ENCODE data around the gene DCAF7.
A peak's percentile ranks its signal among the peaks of the same experiment; 100 is the strongest.

DCAF7 gene

DNA sequence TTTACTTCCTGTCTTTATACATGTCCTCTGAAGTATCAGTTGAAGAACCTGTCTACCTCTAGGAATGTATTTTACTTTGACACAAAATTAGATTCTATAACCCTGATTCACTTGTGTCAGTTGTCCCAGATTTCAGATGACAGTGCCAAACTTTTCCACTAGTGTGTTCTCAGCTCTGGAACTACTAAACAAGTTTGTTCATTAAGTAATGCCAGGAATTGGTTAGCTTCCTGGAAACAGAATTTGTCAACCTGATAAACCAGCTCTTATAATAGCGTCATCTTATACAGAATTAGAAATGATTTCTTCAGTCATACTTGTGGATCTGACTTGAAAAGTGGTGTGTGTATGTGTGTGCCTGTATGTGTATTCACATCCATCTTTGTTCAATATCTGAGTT is 79.3 kb downstream of the DCAF7 start:
- Histone ChIP-seq H3K27ac (ENCODE audit: low read length) (no peak overlapping the region), H3K27me3 (ENCODE audit: control insufficient read depth, insufficient read depth, low read length) (no peaks in the 10 kb centered on the region), H3K4me3 (ENCODE audit: low read length) (no peak overlapping the region)

DNA sequence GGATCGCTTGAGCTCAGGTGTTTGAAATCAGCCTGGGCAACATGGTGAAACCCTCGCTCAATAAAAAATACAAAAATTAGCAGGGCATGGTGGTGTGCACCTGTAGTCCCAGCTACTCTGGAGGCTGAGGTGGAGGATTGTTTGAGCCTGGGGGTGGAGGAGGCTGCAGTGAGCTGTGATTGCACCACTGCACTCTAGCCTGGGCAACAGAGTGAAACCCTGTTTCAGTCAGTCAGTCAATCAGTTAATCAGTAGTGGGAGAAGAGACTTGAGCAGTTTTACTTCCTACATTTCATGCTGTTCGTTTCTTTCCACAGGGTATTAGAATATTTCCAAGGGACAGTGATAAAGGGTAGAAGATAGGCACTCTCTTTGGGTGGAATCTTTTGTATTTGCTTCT is 80.8 kb downstream of the DCAF7 start:
- peaks cover 31% of the 10 kb centered on the region for H3K4me1 ChIP-seq (ENCODE audit: control insufficient read depth, low read depth, low read length)
- no peak overlapping the region for H3K4me3 ChIP-seq (ENCODE audit: low read length)
- peaks cover 1% of the 10 kb centered on the region for H3K36me3 ChIP-seq (ENCODE audit: control insufficient read depth, low read depth, low read length)
- no peak overlapping the region for H3K9ac ChIP-seq (ENCODE audit: low read length)
- no peaks in the 10 kb centered on the region for H3K9me3 ChIP-seq (ENCODE audit: control insufficient read depth, low read depth, low read length)
- H3K27me3 ChIP-seq (ENCODE audit: control insufficient read depth, insufficient read depth, low read length) = no peaks in the 10 kb centered on the region
- peak overlapping the region; percentile 4 for H3K27ac ChIP-seq (ENCODE audit: low read length)

More for the DNA sequence above, 79.3 kb downstream of the DCAF7 start:
- no peaks in the 10 kb centered on the region for H3K36me3 ChIP-seq (ENCODE audit: control insufficient read depth, low read depth, low read length)
- H3K9me3 ChIP-seq (ENCODE audit: control insufficient read depth, low read depth, low read length) = no peaks in the 10 kb centered on the region
- H3K9ac ChIP-seq (ENCODE audit: low read length) = no peak overlapping the region
- H3K4me1 ChIP-seq (ENCODE audit: control insufficient read depth, low read depth, low read length) = peaks cover 28% of the 10 kb centered on the region

DNA sequence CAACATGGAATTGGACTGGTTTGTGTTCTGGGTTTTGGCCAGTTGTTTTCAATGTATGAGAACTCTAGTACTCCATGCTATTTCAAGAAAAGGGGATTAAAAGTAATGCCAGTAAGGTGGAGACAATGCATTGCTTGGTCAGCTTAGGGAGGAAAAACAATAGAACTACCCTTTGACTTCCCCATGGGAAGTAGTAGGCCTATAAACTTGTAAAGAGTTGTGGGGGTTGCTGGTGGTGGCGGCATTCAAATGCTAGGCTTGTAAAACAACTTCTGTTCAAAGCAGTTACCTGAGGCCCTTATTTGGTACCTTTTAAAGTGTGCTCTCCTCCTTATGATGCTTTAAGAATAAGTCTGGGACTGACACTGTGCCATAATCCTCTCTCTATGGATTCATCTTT is 81.3 kb downstream of the DCAF7 start:
- Histone ChIP-seq H3K9ac (ENCODE audit: low read length) (no peak overlapping the region), H3K27me3 (ENCODE audit: control insufficient read depth, insufficient read depth, low read length) (no peaks in the 10 kb centered on the region), H3K27ac (ENCODE audit: low read length) (peak overlapping the region; percentile 4), H3K4me1 (ENCODE audit: control insufficient read depth, low read depth, low read length) (peaks cover 31% of the 10 kb centered on the region), H3K9me3 (ENCODE audit: control insufficient read depth, low read depth, low read length) (no peaks in the 10 kb centered on the region), H3K36me3 (ENCODE audit: control insufficient read depth, low read depth, low read length) (peaks cover 7% of the 10 kb centered on the region), H3K4me3 (ENCODE audit: low read length) (no peak overlapping the region)

DNA sequence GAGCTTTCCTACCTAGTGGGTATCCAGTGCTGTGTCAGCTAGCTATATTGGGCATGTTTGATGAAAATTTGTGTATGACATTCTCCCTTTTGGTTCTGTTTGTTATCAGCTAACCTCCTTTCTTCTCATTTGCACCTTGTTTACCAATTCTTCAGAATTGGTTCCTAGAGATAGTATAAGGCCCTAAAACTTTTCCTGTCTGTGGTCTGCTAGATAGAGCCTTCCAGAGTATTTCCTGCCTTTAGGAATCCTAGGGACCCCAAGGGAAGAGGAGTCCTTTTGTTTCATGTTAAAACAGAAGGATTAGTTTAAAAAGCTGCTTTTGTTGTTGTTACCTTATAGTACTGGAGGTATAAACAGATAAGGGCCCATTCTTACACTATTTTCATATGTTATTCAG is 83.5 kb downstream of the DCAF7 start:
- H3K27ac ChIP-seq (ENCODE audit: low read length) = no peak overlapping the region
- H3K4me3 ChIP-seq (ENCODE audit: low read length) = no peak overlapping the region
- peak overlapping the region; percentile 9 for H3K9ac ChIP-seq (ENCODE audit: low read length)

DNA sequence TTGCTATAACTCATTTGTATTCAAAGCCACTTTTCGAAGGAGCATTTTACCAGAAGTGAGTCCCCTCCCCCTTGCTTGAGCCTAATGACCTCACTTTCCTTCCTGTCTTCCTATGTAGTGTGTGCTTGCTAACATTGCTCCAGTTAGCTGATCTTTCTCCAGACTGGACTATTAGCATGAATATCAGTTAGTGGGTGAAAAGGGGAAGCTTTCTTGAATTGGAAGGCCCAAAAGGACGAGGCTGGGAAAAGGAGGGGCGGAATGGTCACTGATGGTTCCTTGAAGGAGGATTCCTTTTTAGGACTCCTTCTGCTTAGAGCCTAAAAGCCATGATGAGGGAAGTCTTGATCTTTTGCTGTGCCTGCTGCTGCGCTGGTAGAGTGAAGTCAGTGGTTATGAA is 83.9 kb downstream of the DCAF7 start:
- Histone ChIP-seq H3K4me3 (ENCODE audit: low read length) (no peak overlapping the region), H3K27ac (ENCODE audit: low read length) (no peak overlapping the region), H3K36me3 (ENCODE audit: control insufficient read depth, low read depth, low read length) (peaks cover 7% of the 10 kb centered on the region), H3K9ac (ENCODE audit: low read length) (peak overlapping the region; percentile 9), H3K27me3 (ENCODE audit: control insufficient read depth, insufficient read depth, low read length) (no peaks in the 10 kb centered on the region), H3K4me1 (ENCODE audit: control insufficient read depth, low read depth, low read length) (peaks cover 31% of the 10 kb centered on the region), H3K9me3 (ENCODE audit: control insufficient read depth, low read depth, low read length) (no peaks in the 10 kb centered on the region)

More for the DNA sequence above, 83.5 kb downstream of the DCAF7 start:
- Histone ChIP-seq H3K27me3 (ENCODE audit: control insufficient read depth, insufficient read depth, low read length) (no peaks in the 10 kb centered on the region), H3K4me1 (ENCODE audit: control insufficient read depth, low read depth, low read length) (peaks cover 31% of the 10 kb centered on the region), H3K36me3 (ENCODE audit: control insufficient read depth, low read depth, low read length) (peaks cover 7% of the 10 kb centered on the region), H3K9me3 (ENCODE audit: control insufficient read depth, low read depth, low read length) (no peaks in the 10 kb centered on the region)

DNA sequence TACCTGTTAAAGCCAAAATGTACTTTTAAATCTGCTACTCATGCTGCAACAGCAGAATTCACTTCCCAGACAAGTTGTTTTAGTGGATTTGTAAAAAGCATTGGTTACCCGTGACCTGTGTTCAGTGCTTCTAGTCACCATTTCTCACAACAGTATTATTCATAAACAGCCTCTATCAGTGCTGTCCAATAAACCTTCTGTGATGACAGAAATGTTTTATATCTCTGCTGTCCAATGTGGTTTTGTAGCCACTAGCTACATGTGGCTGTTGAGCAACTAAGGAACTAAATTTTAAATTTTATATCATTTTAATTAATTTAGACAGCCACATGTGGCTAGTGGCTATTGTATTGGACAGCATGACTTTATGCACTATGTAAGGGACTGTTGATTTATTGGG is 84.5 kb downstream of the DCAF7 start:
- no peak overlapping the region for H3K27ac ChIP-seq (ENCODE audit: low read length)
- H3K9me3 ChIP-seq (ENCODE audit: control insufficient read depth, low read depth, low read length) = no peaks in the 10 kb centered on the region
- no peak overlapping the region for H3K4me3 ChIP-seq (ENCODE audit: low read length)
- peaks cover 31% of the 10 kb centered on the region for H3K4me1 ChIP-seq (ENCODE audit: control insufficient read depth, low read depth, low read length)
- H3K36me3 ChIP-seq (ENCODE audit: control insufficient read depth, low read depth, low read length) = peaks cover 7% of the 10 kb centered on the region
- no peaks in the 10 kb centered on the region for H3K27me3 ChIP-seq (ENCODE audit: control insufficient read depth, insufficient read depth, low read length)
- H3K9ac ChIP-seq (ENCODE audit: low read length) = peak overlapping the region; percentile 9

DNA sequence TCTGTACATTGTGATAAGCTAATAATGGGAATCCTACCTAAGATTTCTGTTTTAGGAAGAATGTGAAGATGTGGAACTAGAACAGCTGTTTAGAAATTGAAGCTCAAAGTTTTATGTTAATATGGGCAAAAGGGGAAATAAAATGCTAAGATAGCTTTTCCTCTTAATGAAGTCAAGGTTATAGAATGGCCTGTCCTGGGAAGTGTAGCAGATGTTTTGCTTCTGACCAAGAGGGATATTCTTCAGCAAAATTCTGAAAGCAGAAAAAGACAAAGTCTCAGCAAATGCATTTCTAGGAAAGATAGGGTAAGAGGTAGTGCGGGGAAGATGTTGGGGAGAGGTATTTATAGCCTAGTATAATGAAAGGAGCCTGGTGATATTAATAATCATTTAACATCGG is 85.0 kb downstream of the DCAF7 start:
- Histone ChIP-seq H3K9ac (ENCODE audit: low read length) (no peak overlapping the region), H3K9me3 (ENCODE audit: control insufficient read depth, low read depth, low read length) (no peaks in the 10 kb centered on the region), H3K36me3 (ENCODE audit: control insufficient read depth, low read depth, low read length) (peaks cover 7% of the 10 kb centered on the region), H3K4me1 (ENCODE audit: control insufficient read depth, low read depth, low read length) (peaks cover 31% of the 10 kb centered on the region), H3K27me3 (ENCODE audit: control insufficient read depth, insufficient read depth, low read length) (no peaks in the 10 kb centered on the region), H3K4me3 (ENCODE audit: low read length) (no peak overlapping the region), H3K27ac (ENCODE audit: low read length) (no peak overlapping the region)

DNA sequence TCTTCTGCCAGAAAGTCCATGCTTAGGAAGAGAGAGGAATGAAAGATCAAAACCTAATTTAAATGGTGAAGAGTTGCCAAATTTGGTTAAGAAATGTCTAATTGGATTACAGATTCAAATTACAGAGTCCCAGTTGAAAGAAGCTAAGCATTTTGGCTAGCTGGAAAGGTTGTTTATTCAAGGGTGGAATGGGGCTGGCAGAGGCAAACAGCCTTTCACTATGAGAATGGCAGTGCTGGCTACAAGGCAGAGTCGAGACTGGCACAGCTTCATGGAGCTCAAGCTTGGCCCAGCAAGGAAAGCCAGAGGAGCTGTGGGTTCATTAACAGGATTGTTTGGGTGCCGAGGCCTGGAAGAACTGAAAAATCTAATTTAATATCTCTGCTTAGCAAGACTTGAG is 85.5 kb downstream of the DCAF7 start:
- H3K36me3 ChIP-seq (ENCODE audit: control insufficient read depth, low read depth, low read length) = peaks cover 7% of the 10 kb centered on the region
- H3K4me3 ChIP-seq (ENCODE audit: low read length) = no peak overlapping the region
- H3K27ac ChIP-seq (ENCODE audit: low read length) = no peak overlapping the region
- H3K9ac ChIP-seq (ENCODE audit: low read length) = no peak overlapping the region
- H3K9me3 ChIP-seq (ENCODE audit: control insufficient read depth, low read depth, low read length) = no peaks in the 10 kb centered on the region
- H3K27me3 ChIP-seq (ENCODE audit: control insufficient read depth, insufficient read depth, low read length) = no peaks in the 10 kb centered on the region
- peaks cover 29% of the 10 kb centered on the region for H3K4me1 ChIP-seq (ENCODE audit: control insufficient read depth, low read depth, low read length)

DNA sequence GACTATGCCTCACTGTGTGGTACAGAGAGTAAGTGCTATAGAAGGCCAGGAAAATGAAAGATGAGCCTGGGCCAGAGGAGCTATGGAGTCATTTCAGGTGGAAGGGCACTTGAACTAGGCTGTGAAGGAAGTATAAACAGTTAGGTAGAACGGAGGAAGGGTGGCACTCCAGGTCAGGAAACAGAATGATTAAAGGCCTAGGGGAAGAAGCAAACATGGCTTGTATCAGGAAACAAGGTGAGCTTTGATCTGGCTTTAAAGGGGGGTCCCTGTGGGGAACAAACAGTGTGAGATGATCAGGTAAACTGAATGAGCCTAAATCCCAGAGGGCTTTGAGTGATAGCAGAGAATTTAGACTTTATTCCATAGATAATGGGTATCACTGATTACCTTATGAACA is 88.8 kb downstream of the DCAF7 start:
- no peak overlapping the region for H3K27ac ChIP-seq (ENCODE audit: low read length)
- H3K27me3 ChIP-seq (ENCODE audit: control insufficient read depth, insufficient read depth, low read length) = no peaks in the 10 kb centered on the region
- no peaks in the 10 kb centered on the region for H3K9me3 ChIP-seq (ENCODE audit: control insufficient read depth, low read depth, low read length)
- no peak overlapping the region for H3K4me3 ChIP-seq (ENCODE audit: low read length)
- H3K36me3 ChIP-seq (ENCODE audit: control insufficient read depth, low read depth, low read length) = peaks cover 7% of the 10 kb centered on the region
- peaks cover 7% of the 10 kb centered on the region for H3K4me1 ChIP-seq (ENCODE audit: control insufficient read depth, low read depth, low read length)
- no peak overlapping the region for H3K9ac ChIP-seq (ENCODE audit: low read length)

DNA sequence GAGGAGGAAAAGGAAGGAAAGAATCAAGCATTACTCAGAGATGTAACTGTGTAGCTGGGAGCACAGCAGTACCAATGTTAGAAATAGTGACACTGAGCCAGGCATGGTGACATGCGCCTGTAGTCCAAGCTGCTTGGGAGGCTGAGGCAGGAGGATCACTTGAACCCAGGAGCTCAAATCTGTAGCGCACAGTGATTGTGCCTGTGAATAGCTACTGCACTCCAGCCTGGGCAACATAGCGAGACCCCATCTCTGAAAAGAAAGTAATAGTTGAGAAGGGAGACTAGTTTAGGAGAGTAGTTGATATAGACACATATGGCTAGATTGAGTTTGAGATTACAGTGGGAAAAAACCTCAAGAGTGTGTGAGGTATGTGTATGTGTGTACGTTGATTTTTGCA is 89.8 kb downstream of the DCAF7 start:
- no peak overlapping the region for H3K4me3 ChIP-seq (ENCODE audit: low read length)
- no peak overlapping the region for H3K9ac ChIP-seq (ENCODE audit: low read length)
- H3K27me3 ChIP-seq (ENCODE audit: control insufficient read depth, insufficient read depth, low read length) = no peaks in the 10 kb centered on the region
- peaks cover 7% of the 10 kb centered on the region for H3K36me3 ChIP-seq (ENCODE audit: control insufficient read depth, low read depth, low read length)
- no peaks in the 10 kb centered on the region for H3K9me3 ChIP-seq (ENCODE audit: control insufficient read depth, low read depth, low read length)
- H3K27ac ChIP-seq (ENCODE audit: low read length) = no peak overlapping the region
- no peaks in the 10 kb centered on the region for H3K4me1 ChIP-seq (ENCODE audit: control insufficient read depth, low read depth, low read length)

DNA sequence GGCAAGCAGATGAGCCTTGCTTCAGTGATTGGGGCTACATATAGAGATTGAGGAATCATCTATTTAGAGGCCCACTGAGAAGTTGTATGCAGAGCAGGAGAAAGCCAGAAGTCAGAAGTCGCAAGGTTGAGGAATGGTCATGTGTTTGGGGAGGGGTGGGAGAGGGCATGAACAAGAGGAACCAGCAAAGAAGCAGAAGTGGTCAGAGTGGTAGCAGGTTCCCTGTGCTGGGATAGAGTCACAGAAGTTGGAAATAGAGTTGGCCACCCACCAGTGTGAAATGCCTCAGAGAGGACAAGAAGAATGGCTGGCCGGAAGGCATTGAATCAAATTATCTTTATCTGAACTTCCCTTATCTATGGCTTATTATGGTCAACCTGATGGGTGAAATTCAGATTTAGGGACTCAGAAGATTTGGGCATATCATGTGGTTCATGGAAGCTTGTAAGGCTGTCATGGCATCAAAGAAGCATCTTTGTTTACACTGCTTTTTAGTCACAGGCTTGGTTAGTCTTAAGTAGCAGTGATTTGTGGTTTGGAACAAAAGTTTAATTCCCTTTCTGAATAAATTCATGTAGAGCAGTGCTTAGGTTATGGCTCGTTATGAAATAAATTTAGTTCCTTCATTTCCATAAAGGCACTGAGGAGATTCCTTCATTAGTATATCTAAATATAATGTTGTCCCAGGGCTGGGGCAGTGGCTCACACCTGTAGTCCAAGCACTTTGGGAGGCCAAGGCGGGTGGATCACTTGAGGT is 91.6 kb downstream of the DCAF7 start:
- Histone ChIP-seq H3K9me3 (ENCODE audit: control insufficient read depth, low read depth, low read length) (no peaks in the 10 kb centered on the region), H3K27me3 (ENCODE audit: control insufficient read depth, insufficient read depth, low read length) (no peaks in the 10 kb centered on the region), H3K4me1 (ENCODE audit: control insufficient read depth, low read depth, low read length) (peaks cover under 1% of the 10 kb centered on the region), H3K4me3 (ENCODE audit: low read length) (no peak overlapping the region), H3K27ac (ENCODE audit: low read length) (no peak overlapping the region), H3K9ac (ENCODE audit: low read length) (no peak overlapping the region), H3K36me3 (ENCODE audit: control insufficient read depth, low read depth, low read length) (no peaks in the 10 kb centered on the region)
